Islet of Langerhans (tissue), 1 donor: ENCODE measurements around the gene TMEM132D.
"Not testable (repeated sequence)": the region's sequence is repeated elsewhere in the genome, so short reads cannot be mapped to it uniquely, and the experiment has no call there.

Experiments used
- FAIRE-seq: peaks from one replicate; lab custom pipeline; 2011; peaks lifted over from hg19 to GRCh38; lab: Jason Lieb, UNC

Gene TMEM132D

DNA sequence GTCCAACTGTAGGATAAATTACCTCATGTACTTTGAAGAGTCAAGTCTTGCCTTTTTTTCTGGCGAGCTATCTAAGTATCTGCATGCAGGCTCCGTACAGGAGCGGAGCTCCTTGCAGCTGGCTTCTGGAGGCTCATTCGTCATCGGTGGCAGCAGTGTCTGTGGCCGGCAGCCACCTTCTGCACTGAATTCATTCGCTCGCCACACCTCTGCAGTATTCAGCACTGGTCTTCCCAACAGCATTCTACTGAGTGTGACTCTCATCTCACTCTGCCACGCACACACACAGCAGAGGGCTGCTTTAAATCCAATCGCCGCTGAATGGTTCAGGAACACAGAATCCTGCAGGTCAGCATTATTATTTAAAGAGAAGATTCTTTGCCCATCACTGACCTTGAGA lies 850.6 kb downstream of the TMEM132D start:
- FAIRE-seq, result no peak

DNA sequence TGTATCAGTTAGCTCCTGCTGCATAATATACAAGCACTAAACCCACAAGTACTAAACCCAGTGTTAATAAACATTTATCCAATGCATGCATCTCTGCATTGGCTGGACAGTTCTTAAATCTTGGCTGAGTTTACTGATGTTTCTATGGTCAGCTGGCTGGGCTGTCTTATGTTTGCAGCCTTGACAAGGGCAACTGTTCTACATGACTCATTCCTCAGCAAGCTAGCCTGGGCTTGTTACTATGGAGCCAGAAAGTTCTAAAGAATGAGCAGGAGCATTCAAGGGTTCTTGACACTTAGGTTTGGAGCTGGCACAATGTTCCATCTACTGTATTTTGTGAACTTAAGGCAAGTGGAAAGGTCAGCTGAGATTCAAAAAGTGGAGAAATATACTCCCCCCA lies 851.5 kb downstream of the TMEM132D start:
- no peak for FAIRE-seq

- FAIRE-seq, result no peak
These were observed 853.9 kb downstream of the TMEM132D start for GRCh38 chr12:129049917-129050316.

DNA sequence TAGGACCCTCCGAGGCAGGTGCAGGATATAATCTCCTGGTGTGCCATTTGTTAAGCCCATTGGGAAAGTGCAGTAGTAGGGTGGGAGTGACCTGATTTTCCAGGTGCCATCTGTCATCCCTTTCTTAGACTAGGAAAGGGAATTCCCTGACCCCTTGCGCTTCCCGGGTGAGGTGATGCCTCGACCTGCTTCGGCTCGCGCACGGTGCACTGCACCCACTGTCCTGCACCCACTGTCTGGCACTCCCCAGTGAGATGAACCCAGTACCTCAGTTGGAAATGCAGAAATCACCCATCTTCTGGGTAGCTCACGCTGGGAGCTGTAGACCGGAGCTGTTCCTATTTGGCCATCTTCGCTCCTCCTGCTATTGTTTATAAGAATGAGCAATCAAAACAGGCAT lies 860.5 kb downstream of the TMEM132D start:
- FAIRE-seq, result not testable (repeated sequence)

GRCh38 chr12:129036135-129036534 lies 867.7 kb downstream of the TMEM132D start:
- no peak for FAIRE-seq

DNA sequence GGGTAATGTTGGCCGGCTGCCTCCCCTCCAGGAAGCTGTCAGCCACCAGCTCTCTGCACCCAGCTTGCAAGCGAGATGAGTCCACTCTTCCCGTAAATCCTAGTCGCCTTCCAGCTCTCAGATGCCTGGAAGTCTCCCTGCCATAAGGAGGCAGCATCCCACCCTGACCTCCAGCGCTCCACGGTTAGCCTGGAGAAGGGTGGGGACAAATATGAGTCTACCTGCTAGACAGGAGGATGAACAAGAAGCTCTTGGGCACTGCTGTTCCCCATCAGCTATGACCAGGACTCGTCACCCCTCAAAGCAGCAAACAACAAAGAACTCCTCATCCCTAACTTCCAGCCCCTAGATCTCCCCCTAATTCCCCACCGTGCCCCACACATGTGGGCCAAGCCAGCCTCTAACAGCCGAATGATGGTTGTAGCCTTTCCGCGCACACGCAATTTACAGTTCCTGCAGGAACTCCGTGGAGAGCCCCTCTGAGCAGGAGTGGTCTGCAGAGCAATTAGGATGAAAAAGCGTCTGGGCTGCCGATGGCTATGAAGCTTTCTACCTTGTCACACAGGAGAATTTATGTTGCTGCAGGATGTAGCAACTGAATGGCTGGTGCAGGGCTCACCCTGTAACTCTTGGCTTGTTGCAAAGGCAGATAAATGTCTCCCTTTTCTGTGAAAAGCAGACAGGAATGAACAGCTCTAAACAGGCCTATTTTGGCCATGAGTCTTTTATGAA lies 869.1 kb downstream of the TMEM132D start:
- no peak for FAIRE-seq

GRCh38 chr12:129028844-129029243 lies 875.0 kb downstream of the TMEM132D start:
- FAIRE-seq, result no peak

- FAIRE-seq, result no peak
These were observed 878.8 kb downstream of the TMEM132D start for GRCh38 chr12:129025055-129025454.
